ENCODE results near the gene AIMP1. TPM values are rescaled to one million over a fixed set of nuclear protein-coding genes. Genes with fewer than 3 reads are reported as not detected.

AIMP1 gene
- total and polyA plus RNA-seq, 12 donors: 22.8 to 38.6 (median 36.0) TPM

- ATAC-seq (no peak), DNase-seq (no peak)
- intact Hi-C loops (cut with DNase I): no loop called here
- Histone ChIP-seq H3K36me3 (peaks cover 0 to 85% (median 9%) of the 10 kb centered on the region in 9 donors), H3K4me1 (no peaks in the 10 kb centered on the region), H3K27ac (no peak overlapping the region), H3K9me3 (no peaks in the 10 kb centered on the region), H3K27me3 (no peaks in the 10 kb centered on the region), H3K4me3 (no peak overlapping the region)
- no peak for TF ChIP-seq CTCF (IDR thresholded peaks at IDR 0.05)
Observed at GRCh38 chr4:106297245-106298035, 18.9 kb upstream of the AIMP1 start.

GRCh38 chr4:106299977-106300376 is 16.4 kb upstream of the AIMP1 start:
- WGBS, 2 donors: 71 to 77% methylated on average over 4 of the region's 4 CpGs

GRCh38 chr4:106301393-106302061 is 14.8 kb upstream of the AIMP1 start:
- Histone ChIP-seq H3K36me3 (peaks cover 0 to 77% (median 0%) of the 10 kb centered on the region in 9 donors), H3K27ac (no peak overlapping the region), H3K4me3 (no peak overlapping the region), H3K9me3 (no peaks in the 10 kb centered on the region), H3K4me1 (no peaks in the 10 kb centered on the region), H3K27me3 (no peaks in the 10 kb centered on the region)
- DNase-seq: no peak
- no peak for TF ChIP-seq CTCF (IDR thresholded peaks at IDR 0.05)
- WGBS, 2 donors: 76 to 92% methylated on average over 2 of the region's 2 CpGs
- ATAC-seq: no peak
- intact Hi-C loops (cut with DNase I): no loop called here

More at GRCh38 chr4:106299977-106300376, 16.4 kb upstream of the AIMP1 start:
- no peaks in the 10 kb centered on the region for H3K4me1 ChIP-seq
- DNase-seq (no peak), ATAC-seq (no peak)
- H3K9me3 ChIP-seq: no peaks in the 10 kb centered on the region
- no peaks in the 10 kb centered on the region for H3K27me3 ChIP-seq
- H3K27ac ChIP-seq: no peak overlapping the region
- peaks cover 0 to 77% (median 5%) of the 10 kb centered on the region in 9 donors for H3K36me3 ChIP-seq
- intact Hi-C loops (cut with DNase I): no loop called here
- H3K4me3 ChIP-seq: no peak overlapping the region
- no peak for TF ChIP-seq CTCF (IDR thresholded peaks at IDR 0.05)

GRCh38 chr4:106302062-106302438 is 14.3 kb upstream of the AIMP1 start:
- Histone ChIP-seq H3K27me3 (no peaks in the 10 kb centered on the region), H3K9me3 (no peaks in the 10 kb centered on the region), H3K27ac (no peak overlapping the region), H3K4me3 (no peak overlapping the region), H3K36me3 (peaks cover 0 to 80% (median 0%) of the 10 kb centered on the region in 9 donors), H3K4me1 (no peaks in the 10 kb centered on the region)
- no peak for TF ChIP-seq CTCF (IDR thresholded peaks at IDR 0.05)
- no peak for ATAC-seq
- 83 to 87% methylated on average over 4 of the region's 4 CpGs for WGBS, 2 donors
- intact Hi-C loops (cut with DNase I): no loop called here
- DNase-seq: no peak
